Endothelial cell of umbilical vein (primary cell): ENCODE measurements around the gene KIF26B. TPM values are rescaled to one million over a fixed set of nuclear protein-coding genes. Genes with fewer than 3 reads are reported as not detected.

Experiments
- BruUV-seq: library from RNA; stranded (reverse); fragments of 400-500 nt; replicated peaks from 2 replicates; lab custom pipeline; 2021; lab: Mats Ljungman, UMichigan
- CTCF ChIA-PET: fragments of 300-600, 350-600 bp; sonication (Branson Sonifier 250); formaldehyde crosslinking; loops from one replicate; lab custom pipeline; 2021; ENCODE audit warnings: antibody characterized with exemption, inconsistent platforms; lab: Charles Lee
- POLR2A ChIA-PET: fragments of 300-600, 350-600 bp; sonication (Branson Sonifier 250); formaldehyde crosslinking; loops from one replicate; lab custom pipeline; 2021; ENCODE audit warnings: antibody characterized with exemption, inconsistent platforms; lab: Charles Lee
- DNase-seq: peaks from one replicate; pipeline ENCODE4 v3.0.0-alpha.2; 2011; ENCODE audit warnings: low read depth, low spot score
- FAIRE-seq: peaks from 2 replicates; lab custom pipeline; 2011; peaks lifted over from hg19 to GRCh38; lab: Jason Lieb, UNC
- H2AFZ ChIP-seq: 2 replicates; pipeline ENCODE4 v1.6.0; 2012; ENCODE audit warnings: low read depth, low read length, control low read depth, inconsistent platforms
- H3K27ac ChIP-seq: 2 replicates; pipeline ENCODE4 v1.5.1; 2011; ENCODE audit warnings: low read depth, mild to moderate bottlenecking, control low read depth, low read length, moderate library complexity; ENCODE audit not compliant: insufficient read depth
- H3K27me3 ChIP-seq, 2 experiments: 2 replicates each; pipeline versions ENCODE4 v1.6.0 to v1.6.1; 2011; ENCODE audit warnings: low read length in 2 of 2, mixed read lengths in 1 of 2; ENCODE audit not compliant: control insufficient read depth in 2 of 2, insufficient read depth in 2 of 2
- H3K36me3 ChIP-seq, 2 experiments: 2 replicates in 1 of 2; 3 replicates in 1 of 2; pipeline ENCODE4 v1.5.1; 2011; ENCODE audit warnings: low read length in 2 of 2, mild to moderate bottlenecking in 1 of 2, moderate library complexity in 1 of 2; ENCODE audit not compliant: control insufficient read depth in 2 of 2, insufficient read depth in 2 of 2; ENCODE audit errors: extremely low read depth in 1 of 2
- H3K4me1 ChIP-seq: 3 replicates; pipeline ENCODE4 v1.5.1; 2011; ENCODE audit warnings: mild to moderate bottlenecking, low read length; ENCODE audit not compliant: control insufficient read depth, insufficient read depth; ENCODE audit errors: extremely low read depth
- H3K4me2 ChIP-seq: 2 replicates; pipeline ENCODE4 v1.6.1; 2011; ENCODE audit warnings: low read length, control low read depth, mixed read lengths; ENCODE audit not compliant: insufficient read depth
- H3K4me3 ChIP-seq, 3 experiments: fragments of 200-600 bp in 1 of 3; sonication (generic), shearing (Covaris generic) in 1 of 3; replicated peaks in 1 of 3; 2 replicates each; pipeline ENCODE4 v1.5.1; 2011 to 2016; ENCODE audit warnings: control low read depth in 3 of 3, low read length in 3 of 3, mild to moderate bottlenecking in 2 of 3, inconsistent platforms in 1 of 3, low read depth in 1 of 3, moderate library complexity in 1 of 3; ENCODE audit not compliant: insufficient read depth in 1 of 3
- H3K79me2 ChIP-seq: 2 replicates; pipeline ENCODE4 v1.6.0; 2012; ENCODE audit warnings: low read length, inconsistent platforms; ENCODE audit not compliant: control insufficient read depth, insufficient read depth
- H3K9ac ChIP-seq: replicated peaks from 2 replicates; pipeline ENCODE3; 2011; ENCODE audit warnings: low read length, control low read depth; ENCODE audit not compliant: insufficient read depth; ENCODE audit errors: extremely low read depth
- H3K9me1 ChIP-seq: replicated peaks from 3 replicates; pipeline ENCODE4 v1.6.0; 2011; ENCODE audit warnings: mild to moderate bottlenecking, low read length; ENCODE audit not compliant: control insufficient read depth, insufficient read depth; ENCODE audit errors: extremely low read depth
- H3K9me3 ChIP-seq: replicated peaks from 2 replicates; pipeline ENCODE4 v1.5.1; 2012; ENCODE audit warnings: low read length, inconsistent platforms; ENCODE audit not compliant: control insufficient read depth, insufficient read depth
- H4K20me1 ChIP-seq: replicated peaks from 2 replicates; pipeline ENCODE3; 2011; ENCODE audit warnings: mild to moderate bottlenecking, low read length; ENCODE audit not compliant: control insufficient read depth, insufficient read depth; ENCODE audit errors: extremely low read depth
- CTCF ChIP-seq, 2 donors: IDR thresholded peaks; 1 replicate in 1 of 2; 2 replicates in 1 of 2; pipeline ENCODE4 v1.5.1; 2011; ENCODE audit warnings: low read length in 2 of 2, mild to moderate bottlenecking in 2 of 2, moderate library complexity in 2 of 2, control low read depth in 1 of 2, inconsistent platforms in 1 of 2, low read depth in 1 of 2; ENCODE audit not compliant: insufficient read depth in 1 of 2; ENCODE audit errors: extremely low read depth in 1 of 2
- EZH2 ChIP-seq: IDR thresholded peaks from 2 replicates; pipeline ENCODE4 v1.6.1; 2012; ENCODE audit warnings: borderline replicate concordance, low read depth, mild to moderate bottlenecking, moderate library complexity, low read length, inconsistent platforms; ENCODE audit not compliant: severe bottlenecking
- FOS ChIP-seq: IDR thresholded peaks from 2 replicates; pipeline ENCODE4 v1.6.1; 2011; ENCODE audit warnings: mild to moderate bottlenecking, low read length, moderate library complexity, borderline replicate concordance; ENCODE audit not compliant: insufficient read depth
- GATA2 ChIP-seq: IDR thresholded peaks from 2 replicates; pipeline ENCODE4 v1.7.0; 2011; ENCODE audit warnings: low read depth, mild to moderate bottlenecking, moderate library complexity, mixed read lengths, low read length; ENCODE audit not compliant: insufficient read length, insufficient read depth
- JUN ChIP-seq: IDR thresholded peaks from 2 replicates; pipeline ENCODE4 v1.6.1; 2011; ENCODE audit warnings: borderline replicate concordance, low read depth; ENCODE audit not compliant: insufficient read length, insufficient read depth
- MAX ChIP-seq: IDR thresholded peaks from 2 replicates; pipeline ENCODE4 v1.6.1; 2011; ENCODE audit not compliant: insufficient read depth, insufficient read length
- MYC ChIP-seq: IDR thresholded peaks from one replicate; pipeline ENCODE4 v1.6.1; 2011; ENCODE audit warnings: mild to moderate bottlenecking, low read depth, low read length
- POLR2A ChIP-seq: IDR thresholded peaks from 2 replicates; pipeline ENCODE4 v1.6.1; 2012; ENCODE audit warnings: low read depth, mild to moderate bottlenecking, control low read depth, low read length
- POLR2AphosphoS5 ChIP-seq: IDR thresholded peaks from 2 replicates; pipeline ENCODE4 v1.6.1; 2012; ENCODE audit warnings: low read depth, mild to moderate bottlenecking, control low read depth, low read length, moderate library complexity; ENCODE audit not compliant: insufficient read depth
- dilution Hi-C: fragments of 300-500 bp; cut with MboI; formaldehyde crosslinking; loops from one replicate; pipeline ENCODE4 v1.15.0; 2019; ENCODE audit warnings: low sequenced_read_pairs; ENCODE audit not compliant: extremely low pct_ligation_motif_present
- intact Hi-C: fragments of 100-400 bp; cut with micrococcal nuclease; formaldehyde crosslinking; loops from one replicate; pipeline ENCODE4 v1.10.0; 2022
- polyA plus RNA-seq, 4 experiments: library from polyadenylated mRNA; depleted of rRNA in 3 of 4; stranded (reverse) in 3 of 4; unstranded in 1 of 4; fragments of >200 nt; gene quantifications; 2 replicates each; pipeline versions ENCODE4 v1.2.1 to v1.2.3, GENCODE V29; 2011 to 2012; ENCODE audit warnings: missing spikeins in 1 of 4
- total RNA-seq: library from RNA; stranded (reverse); gene quantifications from 2 replicates; pipeline ENCODE4 v1.2.3, GENCODE V29; 2021

The KIF26B gene
- total and polyA plus RNA-seq, 2 donors (not counting 3 experiments of a cell fraction or from before 2014, with no cell fraction given): 0.04 to 0.49 TPM

GRCh38 chr1:245341743-245342142, 187.0 kb downstream of the KIF26B start:
- H3K27ac ChIP-seq: no peak overlapping the region
- H2AFZ ChIP-seq: no peak overlapping the region
- no peaks in the 10 kb centered on the region for H3K4me1 ChIP-seq
- no peaks in the 10 kb centered on the region for H3K36me3 ChIP-seq
- H3K4me2 ChIP-seq: no peak overlapping the region
- H3K27me3 ChIP-seq: no peaks in the 10 kb centered on the region
- H4K20me1 ChIP-seq: no peaks in the 10 kb centered on the region
- ChIA-PET CTCF (no interaction called here), POLR2A (no interaction called here)
- TF ChIP-seq GATA2 (no peak), MAX (no peak), JUN (no peak), FOS (no peak), POLR2A (no peak), CTCF (IDR thresholded peaks at IDR 0.05; ENCODE audit: extremely low read depth in 1 of 2, insufficient read depth in 1 of 2, low read depth in 1 of 2, low read length in 2 of 2) (no peak), POLR2AphosphoS5 (no peak), MYC (no peak), EZH2 (no peak)
- intact Hi-C loops: no loop called here
- FAIRE-seq (no peak), DNase-seq (no peak)
- no TSS peak for BruUV-seq
- no peak overlapping the region for H3K4me3 ChIP-seq
- no peaks in the 10 kb centered on the region for H3K9me1 ChIP-seq
- H3K79me2 ChIP-seq: no peaks in the 10 kb centered on the region
- H3K9me3 ChIP-seq: no peaks in the 10 kb centered on the region
- dilution Hi-C loops: no loop called here
- H3K9ac ChIP-seq: no peak overlapping the region
